H1 (cell line): ENCODE measurements around the gene SSX2B.
"Not testable (repeated sequence)": the region's sequence is repeated elsewhere in the genome, so short reads cannot be mapped to it uniquely, and the experiment has no call there.

Source experiments
- CEBPB ChIP-seq: IDR thresholded peaks from 2 replicates; pipeline ENCODE4 v1.6.1; 2012; ENCODE audit warnings: low read depth, low read length
- CTCF ChIP-seq, 3 experiments: IDR thresholded peaks; 1 replicate in 2 of 3; 2 replicates in 1 of 3; pipeline versions ENCODE4 v1.5.1 to v1.6.1; 2011; ENCODE audit warnings: low read length in 3 of 3, mild to moderate bottlenecking in 3 of 3, inconsistent platforms in 2 of 3, low read depth in 1 of 3, moderate library complexity in 1 of 3; ENCODE audit not compliant: insufficient read depth in 1 of 3; ENCODE audit errors: control extremely low read depth in 1 of 3
- EZH2 ChIP-seq: fragments of 200-600 bp; sonication (generic); IDR thresholded peaks from 2 replicates; pipeline ENCODE4 v1.7.1; 2012; ENCODE audit warnings: low read depth, mild to moderate bottlenecking, moderate library complexity, low read length, inconsistent platforms; ENCODE audit not compliant: severe bottlenecking
- MAFK ChIP-seq: IDR thresholded peaks from 2 replicates; pipeline ENCODE4 v1.6.1; 2012; ENCODE audit warnings: low read depth, mild to moderate bottlenecking, improper control_type of control experiment, low read length
- PHF8 ChIP-seq: fragments of 200-600 bp; sonication (generic); conservative IDR thresholded peaks from 2 replicates; pipeline ENCODE4 v1.7.1; 2012; ENCODE audit warnings: low read depth, mild to moderate bottlenecking, inconsistent platforms, low read length, moderate library complexity
- POLR2A ChIP-seq, 2 experiments: IDR thresholded peaks; 1 replicate in 1 of 2; 2 replicates in 1 of 2; pipeline ENCODE4 v1.6.1; 2011; ENCODE audit warnings: low read depth in 2 of 2, low read length in 2 of 2, mild to moderate bottlenecking in 2 of 2; ENCODE audit errors: control extremely low read depth in 1 of 2
- POLR2AphosphoS5 ChIP-seq: IDR thresholded peaks from 2 replicates; pipeline ENCODE4 v1.6.1; 2011; ENCODE audit warnings: low read depth, low read length
- POU5F1 ChIP-seq: IDR thresholded peaks from 2 replicates; pipeline ENCODE4 v1.6.1; 2011; ENCODE audit warnings: low read depth, mild to moderate bottlenecking, low read length, moderate library complexity
- TF ChIP-seq, protein P1 (sequence below): IDR thresholded peaks from 2 replicates; pipeline ENCODE4 v1.6.1; 2011; ENCODE audit warnings: low read length, improper control_type of control experiment

DNA sequence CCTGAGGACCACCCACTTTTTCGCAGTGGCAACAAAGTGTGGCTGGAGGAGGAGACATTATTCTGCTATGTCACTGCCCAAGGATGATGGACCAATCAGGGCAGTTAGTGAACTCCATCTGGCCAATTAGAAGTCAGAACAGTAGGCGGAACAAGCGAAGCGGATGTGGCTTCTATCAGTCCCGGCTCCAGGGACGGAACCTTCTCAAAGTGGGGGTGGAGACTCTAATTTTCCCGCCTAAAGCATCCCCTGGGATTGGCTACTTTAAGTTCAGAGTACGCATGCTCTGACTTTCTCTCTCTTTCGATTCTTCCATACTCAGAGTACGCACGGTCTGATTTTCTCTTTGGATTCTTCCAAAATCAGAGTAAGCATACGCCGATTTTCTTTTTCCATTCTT, at the start of gene SSX2B:
- TF ChIP-seq POLR2A (IDR thresholded peaks at IDR 0.05; ENCODE audit: control extremely low read depth in 1 of 2, low read depth in 2 of 2, low read length in 2 of 2); CTCF (IDR thresholded peaks at IDR 0.05; ENCODE audit: control extremely low read depth in 1 of 3, insufficient read depth in 1 of 3, low read depth in 1 of 3, low read length in 3 of 3); POLR2AphosphoS5; PHF8; POU5F1; EZH2; MAFK; CEBPB: not testable (repeated sequence)
- TF ChIP-seq, protein P1, sequence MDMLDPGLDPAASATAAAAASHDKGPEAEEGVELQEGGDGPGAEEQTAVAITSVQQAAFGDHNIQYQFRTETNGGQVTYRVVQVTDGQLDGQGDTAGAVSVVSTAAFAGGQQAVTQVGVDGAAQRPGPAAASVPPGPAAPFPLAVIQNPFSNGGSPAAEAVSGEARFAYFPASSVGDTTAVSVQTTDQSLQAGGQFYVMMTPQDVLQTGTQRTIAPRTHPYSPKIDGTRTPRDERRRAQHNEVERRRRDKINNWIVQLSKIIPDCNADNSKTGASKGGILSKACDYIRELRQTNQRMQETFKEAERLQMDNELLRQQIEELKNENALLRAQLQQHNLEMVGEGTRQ: not testable (repeated sequence)
